Measurements from ENCODE around the gene NFIA. TPM values are rescaled to one million over a fixed set of nuclear protein-coding genes. Genes with fewer than 3 reads are reported as not detected.

Gene NFIA
- total and polyA plus RNA-seq, 2 donors (not counting 1 experiment from before 2014, with no cell fraction given) = 0.28 to 0.54 TPM

DNA sequence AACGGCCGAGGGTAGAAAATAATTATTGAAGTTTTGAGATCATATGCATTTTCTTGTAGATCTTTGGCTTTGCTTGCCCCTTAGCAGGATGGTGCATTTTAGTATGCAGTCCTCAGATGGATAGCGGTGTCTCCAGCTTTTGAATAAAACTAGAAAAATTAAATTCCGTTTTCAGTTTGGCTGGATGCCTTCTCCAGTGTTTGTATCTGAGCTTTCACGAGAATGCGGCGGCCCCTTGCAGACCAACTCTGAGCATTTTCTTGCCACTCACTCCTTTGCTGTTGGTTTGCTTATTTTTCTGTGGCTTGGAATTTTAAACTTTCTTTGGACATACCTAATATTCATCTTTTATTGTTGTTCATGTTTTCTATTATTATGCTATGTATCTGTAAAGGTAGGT, 192.6 kb downstream of the NFIA start:
- intact Hi-C loops (cut with micrococcal nuclease) = no loop called here
- CTCF ChIA-PET = no interaction called here
- Histone ChIP-seq H3K9me3 (ENCODE audit: control extremely low read depth in 1 of 3, control insufficient read depth in 2 of 3, insufficient read depth in 1 of 3, low read length in 2 of 3) (no peaks in the 10 kb centered on the region), H3K36me3 (replicated peaks in 1 of 2; ENCODE audit: control extremely low read depth in 1 of 2, control insufficient read depth in 1 of 2, extremely low read depth in 1 of 2, insufficient read depth in 2 of 2, low read length in 1 of 2) (no peaks in the 10 kb centered on the region), H3K79me2 (ENCODE audit: control insufficient read depth, insufficient read depth, low read length) (no peaks in the 10 kb centered on the region), H3K4me3 (ENCODE audit: control extremely low read depth in 1 of 5, extremely low read depth in 1 of 5, insufficient read depth in 1 of 5, low read depth in 2 of 5, low read length in 4 of 5) (no peak overlapping the region), H3K27ac (ENCODE audit: low read length in 2 of 2) (no peak overlapping the region), H4K20me1 (ENCODE audit: control insufficient read depth, insufficient read depth, low read length, poor library complexity, severe bottlenecking) (no peaks in the 10 kb centered on the region), H3K4me2 (replicated peaks; ENCODE audit: low read depth, low read length, poor library complexity, severe bottlenecking) (no peak overlapping the region), H3K27me3 (replicated peaks in 1 of 4; ENCODE audit: control extremely low read depth in 1 of 4, control insufficient read depth in 3 of 4, insufficient read depth in 4 of 4, low read length in 3 of 4) (no peaks in the 10 kb centered on the region), H3K4me1 (ENCODE audit: control insufficient read depth in 2 of 2, insufficient read depth in 2 of 2, low read length in 2 of 2) (no peaks in the 10 kb centered on the region), H3K9ac (ENCODE audit: low read length) (no peak overlapping the region), H2AFZ (ENCODE audit: insufficient read depth, low read depth, low read length, poor library complexity, severe bottlenecking) (no peak overlapping the region)
- POLR2A ChIA-PET = no interaction called here
- no peak overlapping the region for H3K4me3 Mint-ChIP-seq
- peaks cover under 1% of the 10 kb centered on the region for H3K27me3 Mint-ChIP-seq
- TF ChIP-seq, protein P1, sequence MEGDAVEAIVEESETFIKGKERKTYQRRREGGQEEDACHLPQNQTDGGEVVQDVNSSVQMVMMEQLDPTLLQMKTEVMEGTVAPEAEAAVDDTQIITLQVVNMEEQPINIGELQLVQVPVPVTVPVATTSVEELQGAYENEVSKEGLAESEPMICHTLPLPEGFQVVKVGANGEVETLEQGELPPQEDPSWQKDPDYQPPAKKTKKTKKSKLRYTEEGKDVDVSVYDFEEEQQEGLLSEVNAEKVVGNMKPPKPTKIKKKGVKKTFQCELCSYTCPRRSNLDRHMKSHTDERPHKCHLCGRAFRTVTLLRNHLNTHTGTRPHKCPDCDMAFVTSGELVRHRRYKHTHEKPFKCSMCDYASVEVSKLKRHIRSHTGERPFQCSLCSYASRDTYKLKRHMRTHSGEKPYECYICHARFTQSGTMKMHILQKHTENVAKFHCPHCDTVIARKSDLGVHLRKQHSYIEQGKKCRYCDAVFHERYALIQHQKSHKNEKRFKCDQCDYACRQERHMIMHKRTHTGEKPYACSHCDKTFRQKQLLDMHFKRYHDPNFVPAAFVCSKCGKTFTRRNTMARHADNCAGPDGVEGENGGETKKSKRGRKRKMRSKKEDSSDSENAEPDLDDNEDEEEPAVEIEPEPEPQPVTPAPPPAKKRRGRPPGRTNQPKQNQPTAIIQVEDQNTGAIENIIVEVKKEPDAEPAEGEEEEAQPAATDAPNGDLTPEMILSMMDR (IDR thresholded peaks at IDR 0.05) = no peak
- TF ChIP-seq EZH2 (IDR thresholded peaks at IDR 0.05; ENCODE audit: borderline replicate concordance, insufficient read depth, low read depth, low read length, poor library complexity, severe bottlenecking) = no peak
- ATAC-seq (ENCODE audit: low read depth) (no peak), DNase-seq (no peak)
- H3K4me1 Mint-ChIP-seq = peaks cover 3% of the 10 kb centered on the region
- WGBS (ENCODE audit: insufficient coverage) = 93% methylated on average over 3 of the region's 7 CpGs
- no peak overlapping the region for H3K27ac Mint-ChIP-seq
- no peaks in the 10 kb centered on the region for H3K9me3 Mint-ChIP-seq (ENCODE audit: insufficient read depth)

DNA sequence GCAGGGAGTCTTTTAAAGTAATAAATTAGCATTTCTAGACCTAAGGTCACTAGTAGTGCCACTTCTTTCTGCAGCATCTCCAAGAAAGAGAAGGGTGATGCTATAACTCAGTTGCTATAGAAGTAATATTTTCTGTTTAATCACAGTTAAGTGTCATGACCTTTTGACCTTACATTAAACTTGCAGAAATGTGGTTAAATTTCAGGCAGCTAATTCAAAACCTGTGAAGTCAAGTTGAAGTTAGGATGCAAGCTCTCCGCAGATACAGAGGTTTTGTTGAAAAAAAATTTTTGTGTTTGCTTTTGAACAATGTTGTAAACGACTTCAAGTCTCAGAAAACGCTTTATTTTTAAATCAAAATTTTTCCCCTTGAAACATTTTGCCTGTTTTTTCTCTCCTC, 193.9 kb downstream of the NFIA start:
- Mint-ChIP-seq H3K9me3 (ENCODE audit: insufficient read depth) (no peaks in the 10 kb centered on the region), H3K4me1 (peaks cover 5% of the 10 kb centered on the region), H3K4me3 (no peak overlapping the region), H3K27ac (no peak overlapping the region), H3K27me3 (peaks cover 3% of the 10 kb centered on the region)
- TF ChIP-seq, protein P1 (IDR thresholded peaks at IDR 0.05) = no peak
- TF ChIP-seq EZH2 (IDR thresholded peaks at IDR 0.05; ENCODE audit: borderline replicate concordance, insufficient read depth, low read depth, low read length, poor library complexity, severe bottlenecking) = no peak
- Histone ChIP-seq H2AFZ (ENCODE audit: insufficient read depth, low read depth, low read length, poor library complexity, severe bottlenecking) (no peak overlapping the region), H3K9me3 (ENCODE audit: control extremely low read depth in 1 of 3, control insufficient read depth in 2 of 3, insufficient read depth in 1 of 3, low read length in 2 of 3) (no peaks in the 10 kb centered on the region), H3K9ac (ENCODE audit: low read length) (no peak overlapping the region), H4K20me1 (ENCODE audit: control insufficient read depth, insufficient read depth, low read length, poor library complexity, severe bottlenecking) (no peaks in the 10 kb centered on the region), H3K79me2 (ENCODE audit: control insufficient read depth, insufficient read depth, low read length) (no peaks in the 10 kb centered on the region), H3K4me2 (replicated peaks; ENCODE audit: low read depth, low read length, poor library complexity, severe bottlenecking) (no peak overlapping the region), H3K27me3 (replicated peaks in 1 of 4; ENCODE audit: control extremely low read depth in 1 of 4, control insufficient read depth in 3 of 4, insufficient read depth in 4 of 4, low read length in 3 of 4) (no peaks in the 10 kb centered on the region), H3K36me3 (replicated peaks in 1 of 2; ENCODE audit: control extremely low read depth in 1 of 2, control insufficient read depth in 1 of 2, extremely low read depth in 1 of 2, insufficient read depth in 2 of 2, low read length in 1 of 2) (no peaks in the 10 kb centered on the region), H3K27ac (ENCODE audit: low read length in 2 of 2) (no peak overlapping the region), H3K4me1 (ENCODE audit: control insufficient read depth in 2 of 2, insufficient read depth in 2 of 2, low read length in 2 of 2) (no peaks in the 10 kb centered on the region), H3K4me3 (ENCODE audit: control extremely low read depth in 1 of 5, extremely low read depth in 1 of 5, insufficient read depth in 1 of 5, low read depth in 2 of 5, low read length in 4 of 5) (no peak overlapping the region)
- ATAC-seq (ENCODE audit: low read depth) (no peak), DNase-seq (no peak)
- WGBS (ENCODE audit: insufficient coverage) = no CpG with 5 or more reads among the region's 3 CpGs
- ChIA-PET CTCF (no interaction called here), POLR2A (no interaction called here)
- intact Hi-C loops (cut with micrococcal nuclease) = no loop called here

Data from B cell (primary cell).